RWPE2 (cell line): Measurements from ENCODE around the gene RPL35.

Experiments
- ATAC-seq: fragments of 200-7000 bp; cut with Tn5 transposase; 3 replicates; pipeline ENCODE4 v1.9.1; 2021; ENCODE audit warnings: low read depth
- DNase-seq: peaks from one replicate; pipeline ENCODE4 v3.0.0-alpha.2; 2020; ENCODE audit warnings: low spot score
- H3K27ac ChIP-seq: fragments of 450-650 bp; 2 replicates; pipeline ENCODE4 v1.5.1; 2017; ENCODE audit warnings: mild to moderate bottlenecking; ENCODE audit not compliant: poor library complexity, severe bottlenecking
- H3K27me3 ChIP-seq: fragments of 250-450 bp; sonication (Bioruptor Pico); 2 replicates; pipeline ENCODE4 v1.5.1; 2021; ENCODE audit warnings: mild to moderate bottlenecking, moderate library complexity; ENCODE audit not compliant: insufficient read depth, poor library complexity, severe bottlenecking
- H3K36me3 ChIP-seq: fragments of 250-450 bp; sonication (Bioruptor Pico); 2 replicates; pipeline ENCODE4 v1.5.1; 2020; ENCODE audit warnings: low read depth, mild to moderate bottlenecking, moderate library complexity
- H3K4me1 ChIP-seq: fragments of 250-450 bp; sonication (Bioruptor Pico); 2 replicates; pipeline ENCODE4 v1.5.1; 2021; ENCODE audit warnings: mild to moderate bottlenecking, moderate library complexity; ENCODE audit not compliant: insufficient read depth, poor library complexity, severe bottlenecking
- H3K4me3 ChIP-seq: fragments of 250-450 bp; sonication (Bioruptor Pico); 2 replicates; pipeline ENCODE4 v1.5.1; 2021; ENCODE audit warnings: mild to moderate bottlenecking, moderate library complexity; ENCODE audit not compliant: severe bottlenecking
- H3K9me3 ChIP-seq: fragments of 250-450 bp; sonication (Bioruptor Pico); 2 replicates; pipeline ENCODE4 v1.5.1; 2021; ENCODE audit warnings: mild to moderate bottlenecking, moderate library complexity; ENCODE audit not compliant: severe bottlenecking
- TF ChIP-seq, protein P1 (sequence below): fragments of 450-650 bp; IDR thresholded peaks from one replicate; pipeline ENCODE4 v1.5.1; 2017; ENCODE audit warnings: mild to moderate bottlenecking, moderate library complexity; ENCODE audit not compliant: poor library complexity, severe bottlenecking

RPL35 gene

GRCh38 chr9:124861342-124862229 is at the start of gene RPL35, which contains the start of gene ARPC5L:
TSS of gene RPL35 (minus strand) at chr9:124861957. CDS start at chr9:124861912, 45 bp downstream.
TSS of gene ARPC5L (plus strand) at chr9:124862130. CDS start at chr9:124869291, 7,161 bp downstream.
- no peaks in the 10 kb centered on the region for H3K9me3 ChIP-seq
- DNase-seq (peak; percentile 94), ATAC-seq (peak; percentile 84)
- peaks cover 9% of the 10 kb centered on the region for H3K4me1 ChIP-seq
- no peaks in the 10 kb centered on the region for H3K27me3 ChIP-seq
- TF ChIP-seq, protein P1, sequence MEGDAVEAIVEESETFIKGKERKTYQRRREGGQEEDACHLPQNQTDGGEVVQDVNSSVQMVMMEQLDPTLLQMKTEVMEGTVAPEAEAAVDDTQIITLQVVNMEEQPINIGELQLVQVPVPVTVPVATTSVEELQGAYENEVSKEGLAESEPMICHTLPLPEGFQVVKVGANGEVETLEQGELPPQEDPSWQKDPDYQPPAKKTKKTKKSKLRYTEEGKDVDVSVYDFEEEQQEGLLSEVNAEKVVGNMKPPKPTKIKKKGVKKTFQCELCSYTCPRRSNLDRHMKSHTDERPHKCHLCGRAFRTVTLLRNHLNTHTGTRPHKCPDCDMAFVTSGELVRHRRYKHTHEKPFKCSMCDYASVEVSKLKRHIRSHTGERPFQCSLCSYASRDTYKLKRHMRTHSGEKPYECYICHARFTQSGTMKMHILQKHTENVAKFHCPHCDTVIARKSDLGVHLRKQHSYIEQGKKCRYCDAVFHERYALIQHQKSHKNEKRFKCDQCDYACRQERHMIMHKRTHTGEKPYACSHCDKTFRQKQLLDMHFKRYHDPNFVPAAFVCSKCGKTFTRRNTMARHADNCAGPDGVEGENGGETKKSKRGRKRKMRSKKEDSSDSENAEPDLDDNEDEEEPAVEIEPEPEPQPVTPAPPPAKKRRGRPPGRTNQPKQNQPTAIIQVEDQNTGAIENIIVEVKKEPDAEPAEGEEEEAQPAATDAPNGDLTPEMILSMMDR = peak; percentile 32
- peak within 1 kb of the TSS; percentile 94 for H3K4me3 ChIP-seq
- H3K36me3 ChIP-seq = peaks cover 47% of the 10 kb centered on the region
- peak within 1 kb of the TSS; percentile 78 for H3K27ac ChIP-seq

- DNase-seq = no peak
- H3K27me3 ChIP-seq = no peaks in the 10 kb centered on the region
- no peaks in the 10 kb centered on the region for H3K9me3 ChIP-seq
- no peaks in the 10 kb centered on the region for H3K4me1 ChIP-seq
- TF ChIP-seq, protein P1 = no peak
- H3K4me3 ChIP-seq = no peak overlapping the region
- H3K36me3 ChIP-seq = peaks cover 30% of the 10 kb centered on the region
- no peak for ATAC-seq
- H3K27ac ChIP-seq = no peak overlapping the region
These were observed 46.3 kb upstream of the RPL35 start for GRCh38 chr9:124908098-124908497.

- TF ChIP-seq, protein P1 = no peak
- H3K9me3 ChIP-seq = no peaks in the 10 kb centered on the region
- DNase-seq (no peak), ATAC-seq (no peak)
- H3K36me3 ChIP-seq = peaks cover 33% of the 10 kb centered on the region
- H3K27ac ChIP-seq = no peak overlapping the region
- H3K4me1 ChIP-seq = peaks cover under 1% of the 10 kb centered on the region
- H3K4me3 ChIP-seq = no peak overlapping the region
- no peaks in the 10 kb centered on the region for H3K27me3 ChIP-seq
These were observed 45.2 kb upstream of the RPL35 start for GRCh38 chr9:124906966-124907365.

GRCh38 chr9:124899845-124900244 is 38.1 kb upstream of the RPL35 start:
- TF ChIP-seq, protein P1 = no peak
- ATAC-seq = peak; percentile 35; the same call in 1 of the 3 replicates
- Histone ChIP-seq H3K36me3 (peaks cover 32% of the 10 kb centered on the region), H3K9me3 (no peaks in the 10 kb centered on the region), H3K4me3 (no peak overlapping the region), H3K4me1 (peaks cover 7% of the 10 kb centered on the region), H3K27me3 (no peaks in the 10 kb centered on the region), H3K27ac (no peak overlapping the region)
- no peak for DNase-seq
